GM23338 (cell line): Measurements from ENCODE around the gene BCR.

Experiments used
- CREB1 ChIP-seq: fragments of 250-450 bp; sonication (Bioruptor Pico); IDR thresholded peaks from 2 replicates; pipeline ENCODE4 v1.5.0; 2020; ENCODE audit warnings: low read depth, mild to moderate bottlenecking, moderate library complexity
- CTCF ChIP-seq, 2 experiments: fragments of 200-600 bp in 1 of 2; sonication (generic) in 1 of 2; conservative IDR thresholded peaks; 2 replicates each; pipeline versions ENCODE4 v1.5.1 to v1.6.1; 2016 to 2017; ENCODE audit warnings: antibody characterized with exemption in 2 of 2, low read depth in 2 of 2, mild to moderate bottlenecking in 2 of 2, moderate library complexity in 1 of 2
- EZH2 ChIP-seq: fragments of 200-600 bp; sonication (generic); IDR thresholded peaks from one replicate; pipeline ENCODE4 v1.8.0; 2017; ENCODE audit warnings: antibody characterized with exemption, mild to moderate bottlenecking, low read depth; ENCODE audit not compliant: unreplicated experiment
- EZH2phosphoT487 ChIP-seq: fragments of 200-600 bp; sonication (generic); IDR thresholded peaks from one replicate; pipeline ENCODE4 v1.8.1; 2018; ENCODE audit warnings: antibody characterized with exemption; ENCODE audit not compliant: unreplicated experiment
- REST ChIP-seq: IDR thresholded peaks from one replicate; pipeline ENCODE4 v1.6.1; 2018; ENCODE audit warnings: antibody characterized with exemption; ENCODE audit not compliant: unreplicated experiment
- ZNF462 ChIP-seq: fragments of 250-450 bp; sonication (Bioruptor Pico); IDR thresholded peaks from 2 replicates; pipeline ENCODE4 v1.5.0; 2020; ENCODE audit warnings: mild to moderate bottlenecking, moderate library complexity

GRCh38 chr22:23285734-23286133 is 105.4 kb downstream of the BCR start:
- TF ChIP-seq REST: no peak
- TF ChIP-seq CTCF (conservative IDR thresholded peaks at IDR 0.05; ENCODE audit: low read depth in 2 of 2): no peak
- TF ChIP-seq CREB1: no peak
- no peak for TF ChIP-seq EZH2
- no peak for TF ChIP-seq EZH2phosphoT487
- TF ChIP-seq ZNF462: no peak
